Measurements from ENCODE around the gene KLF11. TPM values are rescaled to one million over a fixed set of nuclear protein-coding genes. Genes with fewer than 3 reads are reported as not detected.

The KLF11 gene
- total and polyA plus RNA-seq, 9 donors = 21.6 to 45.3 (median 31.4) TPM

GRCh38 chr2:10083046-10083445, 39.7 kb downstream of the KLF11 start:
- no peak for TF ChIP-seq POLR2A (IDR thresholded peaks at IDR 0.05)
- TF ChIP-seq CTCF (IDR thresholded peaks at IDR 0.05) = no peak
- no peak for TF ChIP-seq EP300 (IDR thresholded peaks at IDR 0.05)
- no peak overlapping the region for H3K4me3 ChIP-seq
- 26 to 39% (median 31%) methylated on average over 5 of the region's 5 CpGs for WGBS, 3 donors
- H3K9me3 ChIP-seq = no peaks in the 10 kb centered on the region
- H3K4me1 ChIP-seq (ENCODE audit: insufficient read depth) = peaks cover 6% of the 10 kb centered on the region
- H3K27me3 ChIP-seq = no peaks in the 10 kb centered on the region
- no peaks in the 10 kb centered on the region for H3K36me3 ChIP-seq
- intact Hi-C loops (cut with DNase I) = no loop called here
- no peak for DNase-seq
- H3K27ac ChIP-seq = no peak overlapping the region

- Histone ChIP-seq H3K36me3 (no peaks in the 10 kb centered on the region), H3K27me3 (no peaks in the 10 kb centered on the region), H3K4me3 (no peak overlapping the region), H3K4me1 (ENCODE audit: insufficient read depth) (peaks cover 1% of the 10 kb centered on the region), H3K27ac (no peak overlapping the region), H3K9me3 (no peaks in the 10 kb centered on the region)
- intact Hi-C loops (cut with DNase I) = no loop called here
- WGBS, 3 donors = 57 to 70% (median 66%) methylated on average over 13 of the region's 13 CpGs
- TF ChIP-seq CTCF (IDR thresholded peaks at IDR 0.05) (no peak), EP300 (IDR thresholded peaks at IDR 0.05) (no peak), POLR2A (IDR thresholded peaks at IDR 0.05) (no peak)
- no peak for DNase-seq
Observed at GRCh38 chr2:10083692-10084211, 40.4 kb downstream of the KLF11 start.

- H3K27me3 ChIP-seq = no peaks in the 10 kb centered on the region
- 78 to 80% (median 79%) methylated on average over 12 of the region's 12 CpGs for WGBS, 3 donors
- intact Hi-C loops (cut with DNase I) = no loop called here
- H3K4me3 ChIP-seq = no peak overlapping the region
- DNase-seq = no peak
- no peaks in the 10 kb centered on the region for H3K36me3 ChIP-seq
- TF ChIP-seq EP300 (IDR thresholded peaks at IDR 0.05) (no peak), POLR2A (IDR thresholded peaks at IDR 0.05) (no peak), CTCF (IDR thresholded peaks at IDR 0.05) (no peak)
- no peaks in the 10 kb centered on the region for H3K9me3 ChIP-seq
- no peak overlapping the region for H3K27ac ChIP-seq
- peaks cover 1% of the 10 kb centered on the region for H3K4me1 ChIP-seq (ENCODE audit: insufficient read depth)
Observed at GRCh38 chr2:10084223-10084865, 41.0 kb downstream of the KLF11 start.

- no peak overlapping the region for H3K27ac ChIP-seq
- no peaks in the 10 kb centered on the region for H3K9me3 ChIP-seq
- H3K27me3 ChIP-seq = no peaks in the 10 kb centered on the region
- no peak for DNase-seq
- intact Hi-C loops (cut with DNase I) = no loop called here
- no peaks in the 10 kb centered on the region for H3K36me3 ChIP-seq
- peaks cover 1% of the 10 kb centered on the region for H3K4me1 ChIP-seq (ENCODE audit: insufficient read depth)
- WGBS, 3 donors = 44 to 55% (median 53%) methylated on average over 6 of the region's 6 CpGs
- TF ChIP-seq POLR2A (IDR thresholded peaks at IDR 0.05) = no peak
- no peak for TF ChIP-seq CTCF (IDR thresholded peaks at IDR 0.05)
- no peak for TF ChIP-seq EP300 (IDR thresholded peaks at IDR 0.05)
- no peak overlapping the region for H3K4me3 ChIP-seq
Observed at GRCh38 chr2:10085043-10085667, 41.8 kb downstream of the KLF11 start.

All from ovary (tissue), 9 donors.